Amniotic epithelial cell (primary cell): ENCODE data around the gene SYTL5.
"Not testable (repeated sequence)": the region's sequence is repeated elsewhere in the genome, so short reads cannot be mapped to it uniquely, and the experiment has no call there.

Source experiments
- DNase-seq: peaks from one replicate; pipeline ENCODE4 v3.0.0-alpha.2; 2010; ENCODE audit warnings: low read depth

SYTL5 gene

DNA sequence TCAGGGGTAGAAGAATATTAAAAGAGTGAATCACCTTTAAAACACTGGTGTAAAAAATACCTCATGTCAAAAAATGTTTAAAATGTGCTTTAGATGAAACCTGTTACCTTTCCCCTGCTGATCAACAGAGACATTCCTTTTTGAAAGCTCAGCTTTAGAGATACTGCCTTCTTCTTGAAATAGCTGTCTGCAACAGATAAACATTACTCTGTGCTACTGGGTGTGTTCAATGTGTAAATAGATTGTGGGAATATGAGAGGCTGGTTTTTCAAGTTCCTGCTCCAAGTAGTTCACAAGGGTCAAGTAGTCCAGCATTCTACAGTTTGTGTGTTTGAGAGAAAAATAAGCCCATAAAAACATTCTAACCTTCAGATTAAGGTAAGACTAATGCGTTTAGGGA lies at the start of gene SYTL5:
SYTL5 (plus strand) TSS at position 263 of the 400 bp plus-strand sequence. CDS start 27,337 bp downstream, outside the sequence.
- DNase-seq = peak; percentile 11

DNA sequence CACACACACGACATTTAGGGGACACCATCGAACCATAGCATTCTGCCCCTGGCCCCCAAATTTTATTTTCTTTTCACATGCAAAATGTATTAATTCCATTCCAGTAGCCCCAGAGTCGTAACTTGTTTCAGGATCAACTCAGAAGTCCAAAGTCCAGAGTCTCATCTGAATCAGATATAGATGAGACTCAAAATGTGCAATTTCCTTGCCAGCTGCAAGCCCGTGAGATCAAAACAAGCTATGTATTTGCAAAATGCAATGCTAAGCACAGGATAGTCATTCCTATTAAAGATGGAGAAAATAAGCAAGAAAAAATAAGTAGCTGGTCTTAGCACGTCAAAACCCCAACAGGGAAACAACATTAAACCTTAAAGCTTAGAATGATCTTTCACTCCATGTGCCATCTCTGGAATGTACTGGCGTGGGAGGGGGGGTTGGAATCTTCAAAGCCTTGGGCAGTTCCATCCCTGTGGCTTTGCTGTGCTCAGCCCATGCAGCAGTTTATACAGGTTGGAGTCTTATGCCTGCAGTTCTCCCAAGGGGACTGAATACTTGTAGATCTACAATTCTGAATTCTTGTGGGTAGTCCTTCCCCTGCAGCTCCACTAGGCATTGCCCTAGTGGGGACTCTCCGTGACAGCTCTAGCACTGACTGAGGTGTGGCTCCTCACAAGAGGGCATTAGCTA lies 47.7 kb upstream of the SYTL5 start:
- DNase-seq = peak; percentile 27

DNA sequence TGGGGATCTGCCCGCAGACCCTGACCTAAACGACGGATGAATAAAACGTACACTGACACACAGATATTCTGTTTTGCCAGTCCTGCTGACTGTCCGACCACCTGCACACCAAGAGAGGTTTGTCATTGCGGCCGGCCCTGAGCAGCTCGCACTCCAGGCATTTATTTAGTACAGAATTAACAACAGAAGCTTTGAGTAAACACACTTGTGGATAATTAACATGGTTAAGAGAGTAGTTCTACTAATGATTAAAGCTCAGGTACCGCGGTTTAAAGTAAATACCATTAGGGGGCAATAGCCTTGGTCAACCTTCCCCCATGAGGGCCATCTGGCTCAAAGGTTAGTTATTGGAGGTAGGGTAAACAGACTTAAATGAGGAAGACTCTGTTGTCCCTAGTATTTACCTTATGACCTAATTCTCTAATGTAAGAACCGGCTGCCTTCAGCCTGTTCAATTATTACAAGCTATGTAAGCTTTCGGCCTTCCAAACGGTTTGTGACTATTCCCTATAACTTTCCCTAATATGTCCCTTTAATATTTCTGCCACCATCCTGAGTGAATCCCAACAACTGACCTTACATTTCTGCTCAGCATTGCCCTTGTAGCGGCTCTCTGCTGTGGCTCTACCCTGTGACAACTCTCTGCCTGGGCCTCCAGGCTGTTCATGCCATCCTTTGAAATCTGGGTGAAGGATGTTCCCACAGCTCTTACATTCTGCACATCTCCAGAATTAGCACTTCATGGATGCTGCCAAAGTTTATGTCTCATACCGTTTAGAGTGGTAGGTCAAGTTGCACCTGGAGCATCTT lies 46.9 kb upstream of the SYTL5 start:
- no peak for DNase-seq

DNA sequence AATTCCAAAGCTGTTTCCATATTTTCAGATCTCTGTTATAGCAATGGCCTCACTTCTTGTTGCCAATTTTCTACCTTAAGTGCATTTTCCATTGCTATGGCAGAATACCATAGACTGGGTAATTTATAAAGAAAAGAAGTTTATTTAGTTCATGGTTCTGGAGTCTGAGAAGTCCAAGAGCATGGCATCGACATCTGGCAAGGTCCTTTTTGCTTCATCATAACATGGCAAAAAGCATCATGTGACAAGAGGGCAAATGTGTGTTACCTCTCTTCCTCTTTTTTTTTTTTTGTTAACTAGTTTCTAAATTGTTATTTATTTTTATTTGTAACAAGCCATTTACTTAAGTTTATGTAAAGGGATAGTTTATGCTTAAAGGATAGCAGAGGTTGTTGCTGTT lies 45.2 kb upstream of the SYTL5 start:
- DNase-seq = no peak

DNA sequence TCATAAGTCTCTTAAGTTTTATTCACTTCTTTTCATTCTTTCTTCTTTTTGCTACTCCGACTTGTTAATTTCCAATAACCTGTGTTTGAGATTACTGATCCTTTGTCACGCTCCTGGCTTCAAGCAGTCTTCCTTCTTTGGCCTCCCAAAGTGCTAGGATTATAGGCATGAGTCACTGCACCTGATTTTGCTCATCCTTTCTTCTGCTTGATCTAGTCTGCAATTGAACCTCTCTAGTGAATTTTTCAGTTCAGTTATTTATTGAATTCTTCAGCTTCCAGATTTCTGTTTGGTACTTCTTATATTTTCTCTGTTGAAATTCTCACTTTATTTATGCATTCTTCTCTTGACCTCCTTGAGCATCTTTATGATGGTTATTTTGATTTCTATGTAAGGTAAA lies 38.6 kb upstream of the SYTL5 start:
- no peak for DNase-seq

DNA sequence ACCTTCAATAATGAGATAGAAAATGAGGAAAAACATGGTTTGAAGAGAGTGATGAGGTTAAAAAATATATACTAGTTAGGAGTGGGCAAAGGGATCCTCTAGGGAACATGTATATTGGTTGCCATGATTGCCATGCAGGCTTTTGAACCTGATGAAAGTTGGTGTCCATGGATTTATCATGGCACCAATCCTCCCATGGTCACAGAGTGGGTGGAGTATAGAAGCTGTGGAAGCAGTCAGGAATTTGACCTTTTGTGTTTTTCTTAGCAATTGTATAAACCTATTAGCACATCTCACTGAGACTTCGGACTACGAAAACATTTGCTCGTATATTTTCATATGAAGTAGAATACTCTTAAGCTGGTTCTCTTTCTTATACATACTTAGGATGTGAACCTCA lies 30.9 kb upstream of the SYTL5 start:
- DNase-seq = no peak

DNA sequence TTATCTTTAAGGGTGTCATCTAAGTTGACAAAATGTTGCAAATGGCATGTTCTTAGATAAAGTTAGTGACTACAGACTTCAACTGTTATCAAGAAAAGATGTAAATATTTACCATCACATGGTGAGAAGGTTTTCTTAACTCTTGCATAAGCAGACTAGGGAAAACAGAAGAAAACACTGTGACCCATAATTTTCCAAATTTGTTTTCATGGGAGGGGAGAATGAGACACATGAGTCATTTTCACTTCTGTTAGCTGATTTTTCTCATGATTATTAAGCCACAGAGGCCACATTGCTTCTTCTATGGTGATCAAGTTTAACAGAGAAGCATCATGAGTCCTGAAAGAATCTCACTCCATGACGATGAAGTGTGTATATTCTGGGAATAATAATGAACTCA lies 30.2 kb upstream of the SYTL5 start:
- DNase-seq = peak; percentile 29

DNA sequence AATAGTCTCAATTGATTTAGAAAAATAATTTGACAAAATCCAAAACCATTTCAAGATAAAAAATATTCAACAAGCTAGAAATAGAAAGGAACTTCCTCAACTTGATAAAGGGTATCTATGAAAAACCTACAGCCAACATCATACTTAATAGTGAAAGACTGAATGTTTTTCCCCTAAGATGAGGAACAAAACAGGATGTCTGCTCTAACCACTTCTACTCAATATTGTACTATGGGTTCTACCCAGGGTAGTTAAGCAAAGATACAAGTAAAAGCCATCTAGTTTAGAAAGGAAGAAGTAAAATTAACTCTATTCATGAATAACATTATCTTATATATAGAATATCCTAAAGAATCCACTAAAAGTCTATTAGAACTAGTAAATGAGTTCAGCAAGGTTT lies 21.5 kb upstream of the SYTL5 start:
- DNase-seq = no peak

DNA sequence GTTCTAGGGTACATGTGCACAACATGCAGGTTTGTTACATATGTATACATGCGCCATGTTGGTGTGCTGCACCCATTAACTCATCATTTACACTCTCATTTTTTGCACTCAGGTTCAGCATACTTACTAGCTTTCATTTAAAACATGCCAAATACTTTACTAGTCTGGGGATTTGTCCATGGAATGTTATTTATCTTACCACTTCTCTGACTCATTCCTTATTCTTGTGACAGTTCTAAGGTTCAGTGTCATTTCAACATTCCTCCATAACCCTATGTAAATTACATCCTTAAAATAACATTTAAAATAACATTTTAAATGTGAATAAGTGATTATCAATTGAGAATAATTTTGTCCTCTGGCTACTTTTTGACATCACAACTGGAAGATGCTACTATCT lies 19.5 kb upstream of the SYTL5 start:
- DNase-seq = peak; percentile 38

DNA sequence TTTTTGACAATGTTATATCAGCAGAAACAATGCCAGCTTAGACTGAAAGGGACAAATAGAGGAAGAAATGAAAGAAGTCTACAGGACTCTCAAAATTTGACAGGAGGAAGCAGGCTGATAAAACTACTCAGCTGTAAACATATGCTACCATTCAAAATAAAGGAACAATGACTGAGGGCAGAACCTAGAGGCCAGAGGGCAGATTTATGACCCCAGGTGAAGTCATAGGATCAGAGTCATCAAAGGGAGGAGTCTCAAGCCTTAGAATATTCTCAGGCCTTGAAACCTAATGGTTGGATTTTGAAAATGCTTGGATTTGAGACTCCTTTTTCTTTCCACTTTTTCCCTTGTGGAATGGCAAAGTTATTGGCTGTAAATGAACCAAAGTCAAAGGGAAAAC lies 17.0 kb upstream of the SYTL5 start:
- DNase-seq = no peak

DNA sequence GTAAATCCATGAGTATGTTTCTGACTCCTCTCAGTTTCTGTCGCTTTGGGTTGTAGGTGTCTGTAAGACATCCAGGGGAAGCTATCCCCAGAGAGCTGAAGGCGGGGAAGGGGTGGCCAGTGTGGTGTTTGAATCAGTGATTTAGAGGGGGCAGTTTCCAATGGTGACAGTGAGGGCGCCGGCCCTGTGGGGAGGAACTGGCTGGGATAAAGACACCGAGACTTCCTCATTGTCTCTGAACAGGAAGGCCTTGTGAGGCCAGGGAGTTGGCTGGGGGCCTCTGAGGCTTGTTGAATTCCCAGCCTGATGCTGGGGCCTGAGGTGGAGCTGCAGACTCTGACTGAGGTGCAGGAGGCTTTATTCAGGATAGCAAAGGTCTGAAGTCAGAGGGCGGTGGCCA lies 15.1 kb upstream of the SYTL5 start:
- DNase-seq = not testable (repeated sequence)

DNA sequence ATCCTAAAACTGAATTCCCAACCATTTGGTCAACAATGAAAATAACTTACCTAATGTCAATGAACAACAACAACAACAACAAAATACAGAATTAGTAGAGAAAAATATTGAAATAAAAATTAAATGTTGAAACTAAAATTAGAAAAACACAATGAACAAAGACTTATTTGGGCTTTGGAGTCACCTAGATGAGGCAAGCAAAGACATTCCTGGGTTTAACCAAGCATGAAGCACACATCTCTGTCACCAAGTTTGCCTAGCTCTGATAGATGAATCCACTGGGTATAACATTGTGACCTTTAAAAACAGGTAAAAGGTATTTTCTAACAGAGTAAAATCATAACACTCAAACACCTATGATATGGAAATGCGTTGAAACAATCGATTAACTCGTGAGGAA lies 13.2 kb upstream of the SYTL5 start:
- DNase-seq = no peak

DNA sequence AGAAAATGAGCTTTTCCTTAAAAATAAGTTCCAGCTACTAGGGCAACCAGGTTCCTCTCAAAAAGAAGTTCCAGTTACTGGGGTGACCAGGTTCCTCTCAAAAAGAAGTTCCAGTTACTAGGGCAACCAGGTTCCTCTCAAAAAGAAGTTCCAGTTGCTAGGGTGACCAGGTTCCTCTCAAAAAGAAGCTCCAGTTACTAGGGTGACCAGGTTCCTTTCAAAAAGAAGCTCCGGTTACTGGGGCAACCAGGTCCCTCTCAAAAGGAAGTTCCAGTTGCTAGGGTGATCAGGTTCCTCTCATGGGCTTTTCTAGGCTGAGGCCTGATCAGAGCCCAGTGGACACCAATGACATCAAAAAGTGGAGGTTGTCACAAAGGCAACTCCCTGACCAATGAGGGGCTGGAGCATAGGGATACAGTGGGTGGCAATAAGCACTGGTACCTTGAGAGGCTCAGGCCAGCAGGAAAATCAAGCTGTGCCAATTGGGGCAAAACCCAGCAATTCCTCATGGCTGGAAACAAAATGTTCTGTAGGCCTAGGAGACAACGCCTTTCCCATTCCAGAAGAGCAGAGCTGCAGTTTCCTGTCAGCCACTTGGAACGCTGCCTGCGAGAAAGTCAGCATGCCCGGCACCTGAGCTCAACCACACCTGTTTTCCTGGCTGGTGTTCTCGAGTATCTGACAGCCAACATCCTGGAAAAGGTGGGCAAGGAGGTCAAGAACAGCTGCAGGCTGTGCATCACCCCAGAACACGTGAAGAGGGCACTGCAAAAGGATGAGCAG lies 12.3 kb upstream of the SYTL5 start:
- DNase-seq = no peak

DNA sequence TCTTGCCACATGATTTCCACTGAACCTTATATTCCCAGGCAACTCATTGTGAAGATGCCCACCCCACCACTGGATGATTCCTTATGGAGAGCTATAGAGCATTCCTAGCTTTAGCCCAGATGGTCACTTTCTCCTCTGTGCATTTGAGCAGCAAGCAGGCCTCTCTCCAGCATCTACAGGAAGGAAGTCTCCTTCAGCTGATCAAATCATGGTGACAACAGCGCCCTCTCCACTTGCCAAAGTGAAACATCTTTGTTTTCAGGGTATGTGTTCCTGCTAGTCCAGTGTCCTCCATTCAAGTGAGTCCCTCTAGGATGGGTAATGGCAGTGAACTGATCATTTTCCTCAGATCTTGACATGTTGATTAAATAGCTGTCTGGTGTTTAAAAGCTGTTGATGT lies 10.9 kb upstream of the SYTL5 start:
- DNase-seq = no peak

DNA sequence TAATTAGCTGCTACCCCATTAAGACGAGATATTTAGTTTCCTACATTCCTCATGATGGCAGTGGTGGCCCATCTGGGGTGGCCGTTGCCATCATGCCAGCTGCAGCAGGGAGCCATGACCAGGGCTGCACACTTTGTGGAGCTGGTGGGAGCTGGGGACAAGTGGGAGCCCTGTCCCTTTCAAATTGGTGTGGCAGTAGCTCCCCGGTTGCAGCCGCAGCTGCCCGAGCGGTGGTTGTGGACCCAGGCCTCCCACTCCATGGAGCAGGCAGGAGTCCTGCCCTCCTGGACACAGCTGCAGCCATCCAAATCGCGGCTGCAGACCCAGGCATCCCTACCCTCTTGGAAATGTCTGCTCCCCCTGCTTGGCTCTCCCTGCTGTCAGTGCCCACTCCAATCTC lies 9.3 kb upstream of the SYTL5 start:
- no peak for DNase-seq

DNA sequence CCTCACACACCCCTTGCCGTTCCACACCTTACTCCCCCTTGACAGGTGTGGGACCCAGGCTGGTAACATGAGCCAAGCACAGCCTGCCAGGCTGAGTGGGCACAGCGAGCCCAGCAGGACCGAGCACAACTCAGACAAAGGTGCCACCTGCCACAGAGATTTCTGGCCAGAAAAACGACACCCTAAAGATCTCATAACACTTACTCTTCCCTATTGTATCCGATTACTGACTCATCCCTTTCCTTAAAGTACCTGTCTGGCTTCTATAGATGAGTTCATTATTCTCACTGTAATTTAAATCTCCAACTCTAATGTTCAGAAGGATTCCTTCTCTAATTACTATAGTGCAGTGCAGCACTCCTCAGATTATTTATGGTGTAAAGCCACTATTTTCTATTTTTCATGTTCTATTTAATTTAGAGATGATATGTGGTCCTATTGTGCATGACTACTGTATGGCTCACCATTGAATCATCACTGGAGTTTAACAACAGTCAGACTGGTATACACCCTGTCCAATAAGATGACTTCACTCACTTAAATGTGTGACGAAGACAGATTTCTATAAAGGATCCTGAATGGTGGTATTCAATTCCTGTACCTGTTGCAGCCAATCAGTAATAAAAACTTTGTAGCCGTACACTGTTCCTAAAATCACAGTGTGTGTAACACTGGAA lies 7.6 kb upstream of the SYTL5 start:
- peak; percentile 59 for DNase-seq

DNA sequence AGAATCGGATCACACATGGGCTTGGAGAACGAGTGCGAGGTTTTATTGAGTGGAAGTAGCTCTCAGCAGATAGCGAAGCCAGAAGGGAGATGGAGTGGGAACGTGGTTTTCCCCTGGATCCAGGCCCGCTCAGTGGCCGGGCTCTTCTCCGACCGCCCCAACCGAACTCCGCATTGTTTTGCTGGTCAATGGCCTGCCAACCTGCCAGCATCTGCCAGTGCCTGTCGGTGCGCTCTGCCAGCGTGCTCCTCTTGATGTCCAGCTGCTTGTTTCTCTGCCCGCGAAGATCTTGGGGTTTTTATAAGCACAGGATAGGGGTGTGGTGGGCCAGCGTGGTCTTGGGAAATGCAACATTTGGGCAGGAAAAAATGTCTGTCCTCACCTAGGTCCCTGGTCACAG lies 5.6 kb upstream of the SYTL5 start:
- no peak for DNase-seq

DNA sequence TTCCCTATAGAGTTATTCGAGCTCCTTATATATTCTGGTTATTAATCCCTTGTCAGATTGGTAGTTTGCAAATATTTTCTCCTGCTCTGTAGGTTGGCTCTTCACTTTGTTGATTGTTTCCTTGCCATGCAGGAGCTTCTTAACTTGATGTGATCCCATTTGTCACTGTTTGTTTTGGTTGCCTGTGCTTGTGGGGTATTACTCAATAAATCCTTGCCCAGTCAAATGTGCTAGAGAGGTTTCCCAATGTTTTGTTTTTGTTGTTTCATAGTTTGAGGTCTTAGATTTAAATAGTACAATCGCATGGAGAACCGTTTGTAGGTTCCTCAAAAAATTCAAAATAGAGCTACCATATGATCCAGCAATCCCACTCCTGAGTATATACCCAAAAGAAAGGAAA lies 2.3 kb upstream of the SYTL5 start:
- peak; percentile 37 for DNase-seq

DNA sequence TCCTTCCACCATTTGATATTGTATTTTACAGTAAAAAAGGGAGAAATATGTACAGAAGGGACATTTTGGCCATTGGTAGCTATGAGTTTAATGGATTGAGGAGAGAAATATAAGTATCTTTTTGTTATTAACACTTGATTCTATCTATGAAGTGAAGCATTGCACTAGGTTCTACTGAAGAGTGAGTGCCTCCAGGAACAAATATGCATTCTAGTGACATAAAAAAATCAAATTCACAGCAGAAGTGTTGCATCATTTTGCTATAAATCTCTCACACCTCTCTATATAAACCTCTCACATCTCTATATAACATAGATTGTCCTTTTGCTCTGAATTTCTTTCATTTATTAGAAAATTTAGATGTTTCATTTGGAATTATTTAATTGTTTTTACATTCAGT lies 425 bp downstream of the SYTL5 start:
- no peak for DNase-seq

DNA sequence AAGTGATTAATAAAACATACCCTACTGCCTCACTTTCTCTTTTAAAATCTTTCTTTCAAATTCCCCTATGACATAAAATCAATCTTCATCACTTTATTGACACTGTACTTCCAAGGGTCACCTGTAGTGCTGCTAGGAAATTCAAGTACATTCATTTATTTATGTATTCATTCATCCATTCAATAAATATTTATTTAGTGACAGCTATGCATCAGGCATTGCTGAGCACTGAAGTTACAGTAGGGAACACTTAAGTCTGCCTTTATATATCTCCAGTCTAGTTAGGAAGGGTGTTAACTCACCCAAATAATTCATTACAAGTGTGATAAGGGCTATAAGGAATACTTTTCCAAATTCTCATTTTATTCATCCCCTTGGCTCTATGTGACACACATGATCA lies 2.3 kb downstream of the SYTL5 start:
- DNase-seq = no peak

DNA sequence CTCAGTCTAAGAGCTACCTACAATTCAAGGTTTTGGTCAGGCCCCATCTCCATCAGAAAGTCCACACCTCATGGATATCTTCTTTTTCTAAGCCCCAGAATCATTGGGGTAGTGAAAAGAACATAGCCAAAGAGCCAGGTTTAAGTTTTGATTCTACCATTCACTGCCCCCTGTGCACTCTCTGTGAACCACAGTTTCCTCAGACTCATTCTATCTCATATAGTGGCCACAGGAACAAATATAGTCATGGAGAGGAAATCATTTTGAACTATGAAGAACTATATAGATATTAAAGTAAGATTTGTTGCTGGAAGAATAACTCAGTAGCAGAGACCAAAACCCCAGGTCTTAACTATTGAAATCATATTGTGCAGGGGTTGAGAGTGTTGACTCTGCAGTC lies 3.3 kb downstream of the SYTL5 start:
- DNase-seq = no peak

DNA sequence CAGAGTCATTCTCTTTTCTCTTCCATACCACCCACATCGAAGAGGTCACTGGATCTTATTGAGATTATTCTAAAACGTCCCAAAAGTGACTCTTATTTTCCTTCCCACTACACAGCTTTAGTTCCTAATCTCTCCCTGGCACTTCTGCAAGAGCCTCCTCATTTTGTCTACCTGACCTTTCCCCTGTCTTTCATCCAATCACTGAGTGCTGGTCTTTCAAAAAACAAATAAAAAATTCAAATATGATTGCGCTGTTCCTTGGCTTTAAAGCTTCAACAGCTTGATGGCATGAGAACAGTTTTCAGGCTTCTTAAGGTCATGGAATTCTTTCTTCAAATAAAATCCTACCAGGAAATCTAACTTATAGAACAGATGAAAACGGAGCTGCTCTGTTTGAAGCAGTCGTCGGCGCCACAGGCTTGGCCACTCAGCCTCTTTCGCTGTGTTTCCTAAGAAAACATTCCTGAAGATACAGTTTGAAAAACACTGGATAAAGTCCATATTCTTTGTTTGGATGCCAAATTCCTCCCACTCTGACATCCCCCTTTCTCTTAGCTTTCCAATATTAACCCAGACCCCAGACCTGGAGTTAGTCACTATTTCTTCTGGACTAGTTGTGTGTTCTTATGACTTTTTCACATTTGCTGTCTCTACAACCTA lies 12.5 kb downstream of the SYTL5 start:
- no peak for DNase-seq
